Transverse colon (tissue), 3 donors: ENCODE measurements around the gene TLR9.

Source experiments
- CTCF ChIP-seq, 5 experiments: fragments of 200-600 bp in 3 of 5; fragments of 450-650 bp in 2 of 5; sonication (generic) in 3 of 5; IDR thresholded peaks; 1 replicate in 2 of 5; 2 replicates in 3 of 5; pipeline ENCODE4 v1.5.1; 2016 to 2017; ENCODE audit warnings: antibody characterized with exemption in 5 of 5, inconsistent platforms in 3 of 5, mild to moderate bottlenecking in 2 of 5, moderate library complexity in 1 of 5
- EP300 ChIP-seq: sonication (generic); formaldehyde crosslinking; IDR thresholded peaks from one replicate; pipeline ENCODE4 v1.6.1; 2017; ENCODE audit warnings: antibody characterized with exemption, low read depth

- no peak for TF ChIP-seq CTCF (IDR thresholded peaks at IDR 0.05)
- TF ChIP-seq EP300, result no peak
These were observed 12.3 kb upstream of the TLR9 start for GRCh38 chr3:52237657-52238172.
